Skeletal muscle satellite cell (primary cell): ENCODE results near the gene PSMB10.
A peak's percentile ranks its signal among the peaks of the same experiment; 100 is the strongest.
"Not testable (repeated sequence)": the region's sequence is repeated elsewhere in the genome, so short reads cannot be mapped to it uniquely, and the experiment has no call there.

ENCODE experiments used
- H3K27me3 ChIP-seq: 2 replicates; pipeline ENCODE4 v1.7.0; 2013; ENCODE audit warnings: low read length; ENCODE audit not compliant: control insufficient read depth, insufficient read depth
- H3K36me3 ChIP-seq: 2 replicates; pipeline ENCODE4 v1.7.0; 2013; ENCODE audit warnings: mild to moderate bottlenecking, control low read depth, low read length; ENCODE audit not compliant: insufficient read depth
- H3K4me1 ChIP-seq: 2 replicates; pipeline ENCODE4 v1.7.0; 2013; ENCODE audit warnings: low read length; ENCODE audit not compliant: control insufficient read depth, insufficient read depth
- H3K4me2 ChIP-seq: 2 replicates; pipeline ENCODE4 v1.7.0; 2013; ENCODE audit warnings: mild to moderate bottlenecking, low read length
- H3K4me3 ChIP-seq: 2 replicates; pipeline ENCODE4 v1.7.0; 2013; ENCODE audit warnings: low read length
- H3K9ac ChIP-seq: 2 replicates; pipeline ENCODE4 v1.7.0; 2013; ENCODE audit warnings: mild to moderate bottlenecking, low read depth, low read length, moderate library complexity
- H3K9me3 ChIP-seq: replicated peaks from 2 replicates; pipeline ENCODE4 v1.7.0; 2013; ENCODE audit warnings: mild to moderate bottlenecking, control low read depth, low read length

Gene PSMB10

DNA sequence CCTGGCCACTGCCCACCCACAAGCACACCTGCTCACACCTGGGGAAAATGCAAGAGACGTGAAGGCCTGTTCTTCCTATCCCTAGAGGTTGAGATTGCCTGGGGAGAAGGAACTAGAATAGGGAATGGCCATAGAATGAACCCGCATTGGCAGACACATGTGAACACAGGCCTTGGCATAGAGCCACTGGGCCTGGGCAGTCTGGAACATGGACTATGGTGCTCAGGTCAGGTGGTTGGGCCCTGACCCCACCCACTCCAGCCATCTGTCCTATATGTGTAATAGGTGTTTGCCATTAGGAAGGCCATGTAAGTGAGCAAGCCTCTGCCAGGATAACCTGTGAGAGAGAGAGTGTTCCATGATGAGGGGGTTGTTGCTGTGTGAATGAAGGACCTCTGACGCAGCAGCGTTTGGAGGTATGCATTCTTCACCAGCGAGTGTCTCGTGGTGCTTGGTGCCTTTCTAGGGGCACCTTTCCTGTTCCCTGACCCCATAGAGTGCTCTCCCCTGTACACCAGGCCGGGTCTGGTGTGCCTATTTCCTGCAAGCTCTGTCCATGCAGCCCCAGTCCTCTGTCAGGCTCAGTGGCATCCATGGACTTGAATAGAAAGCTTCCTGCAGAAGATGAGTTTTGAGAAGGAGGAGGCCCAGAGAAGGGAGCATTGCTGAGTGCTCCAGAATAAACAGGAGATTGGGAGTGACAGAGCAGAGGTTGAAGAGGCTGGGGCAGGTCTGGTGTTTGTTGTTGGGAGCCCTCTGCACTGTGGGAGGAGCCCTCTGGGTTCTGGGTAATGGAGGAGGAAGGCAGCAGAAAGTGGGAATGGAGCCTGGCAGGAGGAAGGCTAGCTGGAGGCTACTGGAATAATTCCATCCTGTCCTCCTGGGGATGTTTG lies 20.6 kb downstream of the PSMB10 start:
- Histone ChIP-seq H3K9me3 (no peaks in the 10 kb centered on the region), H3K4me2 (no peak overlapping the region), H3K27me3 (no peaks in the 10 kb centered on the region), H3K4me1 (peaks cover 17% of the 10 kb centered on the region), H3K9ac (no peak overlapping the region), H3K4me3 (no peak overlapping the region), H3K36me3 (peaks cover 13% of the 10 kb centered on the region)

DNA sequence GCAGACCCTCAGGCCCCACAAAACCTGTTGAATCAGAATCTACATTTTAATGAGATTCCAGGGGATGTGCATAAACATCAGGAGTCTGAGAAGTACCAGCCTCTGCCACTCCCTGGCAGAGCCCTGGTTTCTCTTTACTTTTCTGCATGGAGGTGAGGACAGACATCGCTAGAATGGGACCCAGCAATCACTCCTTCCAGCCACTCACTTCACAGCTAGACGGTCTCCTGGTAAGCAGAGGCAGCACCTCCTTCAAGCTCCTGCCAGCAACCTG lies 21.2 kb downstream of the PSMB10 start:
- not testable (repeated sequence) for H3K9me3 ChIP-seq, H3K9ac ChIP-seq, H3K4me3 ChIP-seq, H3K27me3 ChIP-seq, H3K4me2 ChIP-seq
- Histone ChIP-seq H3K36me3 (peaks cover 13% of the 10 kb centered on the region), H3K4me1 (peaks cover 17% of the 10 kb centered on the region)

DNA sequence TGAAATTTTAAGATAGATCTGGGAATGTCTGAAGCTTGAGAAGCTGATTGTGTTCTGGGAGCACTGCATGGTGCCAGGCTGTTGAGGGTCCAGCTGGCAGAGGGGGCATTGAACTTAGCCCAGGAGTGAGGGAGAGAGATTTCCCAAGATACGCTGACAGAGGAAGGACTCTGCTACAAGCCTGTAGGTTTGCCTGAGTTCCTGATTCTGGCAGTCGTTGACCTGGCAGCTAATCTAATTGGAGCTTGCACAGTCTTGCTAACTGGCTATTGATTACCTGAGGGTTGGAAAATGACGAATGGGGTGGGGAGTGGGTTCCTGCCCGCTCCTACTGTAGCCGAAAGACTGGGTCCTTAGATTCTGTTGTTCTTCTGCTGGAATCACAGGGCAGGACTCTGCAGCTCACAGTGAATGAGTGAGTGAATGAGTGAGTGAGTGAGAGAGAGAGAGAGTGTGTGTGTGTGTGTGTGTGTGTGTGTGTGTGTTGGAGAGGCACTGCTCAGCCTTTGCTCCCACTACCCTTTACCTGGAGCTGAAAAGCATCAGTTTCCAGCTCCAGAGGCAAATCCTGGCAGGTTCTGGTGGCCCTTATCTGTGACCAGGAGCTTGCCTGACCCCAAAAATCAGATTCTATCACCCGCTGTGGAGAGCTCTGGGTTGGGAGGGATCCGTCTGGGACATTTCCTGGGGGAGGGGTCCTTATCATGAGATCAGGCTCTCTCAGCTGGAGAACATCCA lies 21.7 kb downstream of the PSMB10 start:
- H3K4me2 ChIP-seq = no peak overlapping the region
- H3K9me3 ChIP-seq = no peaks in the 10 kb centered on the region
- H3K4me3 ChIP-seq = no peak overlapping the region
- H3K4me1 ChIP-seq = peaks cover 17% of the 10 kb centered on the region
- H3K9ac ChIP-seq = no peak overlapping the region
- H3K27me3 ChIP-seq = no peaks in the 10 kb centered on the region
- H3K36me3 ChIP-seq = peaks cover 13% of the 10 kb centered on the region

DNA sequence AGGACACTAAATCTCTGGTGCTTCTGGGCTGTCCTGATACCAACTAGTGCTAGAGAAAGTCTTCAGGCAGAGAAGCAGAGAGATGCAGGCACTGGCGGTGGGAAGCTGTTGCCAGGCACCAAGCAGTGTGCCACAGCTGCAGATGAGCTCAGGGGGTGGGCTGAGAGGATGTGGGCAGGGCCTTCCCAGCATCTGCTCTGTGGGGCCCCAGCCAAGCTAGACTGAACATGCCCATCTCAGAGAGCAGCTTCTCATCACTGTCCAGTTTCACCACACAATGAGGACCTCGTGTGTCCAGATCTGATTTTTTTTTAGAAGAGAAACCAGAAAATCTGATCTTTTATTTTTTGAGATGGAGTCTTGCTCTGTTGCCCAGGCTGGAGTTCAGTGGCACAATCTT lies 26.5 kb downstream of the PSMB10 start:
- Histone ChIP-seq H3K9ac (no peak overlapping the region), H3K27me3 (no peaks in the 10 kb centered on the region), H3K9me3 (no peaks in the 10 kb centered on the region), H3K36me3 (peaks cover 14% of the 10 kb centered on the region), H3K4me2 (no peak overlapping the region), H3K4me3 (no peak overlapping the region), H3K4me1 (no peaks in the 10 kb centered on the region)

DNA sequence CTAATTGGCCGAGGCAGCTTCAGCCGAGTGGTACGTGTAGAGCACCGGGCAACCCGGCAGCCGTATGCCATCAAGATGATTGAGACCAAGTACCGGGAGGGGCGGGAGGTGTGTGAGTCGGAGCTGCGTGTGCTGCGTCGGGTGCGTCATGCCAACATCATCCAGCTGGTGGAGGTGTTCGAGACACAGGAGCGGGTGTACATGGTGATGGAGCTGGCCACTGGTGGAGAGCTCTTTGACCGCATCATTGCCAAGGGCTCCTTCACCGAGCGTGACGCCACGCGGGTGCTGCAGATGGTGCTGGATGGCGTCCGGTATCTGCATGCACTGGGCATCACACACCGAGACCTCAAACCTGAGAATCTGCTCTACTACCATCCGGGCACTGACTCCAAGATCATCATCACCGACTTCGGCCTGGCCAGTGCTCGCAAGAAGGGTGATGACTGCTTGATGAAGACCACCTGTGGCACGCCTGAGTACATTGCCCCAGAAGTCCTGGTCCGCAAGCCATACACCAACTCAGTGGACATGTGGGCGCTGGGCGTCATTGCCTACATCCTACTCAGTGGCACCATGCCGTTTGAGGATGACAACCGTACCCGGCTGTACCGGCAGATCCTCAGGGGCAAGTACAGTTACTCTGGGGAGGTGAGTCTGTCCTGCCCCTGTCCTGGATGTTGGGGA lies 27.5 kb downstream of the PSMB10 start:
- H3K36me3 ChIP-seq = peaks cover 14% of the 10 kb centered on the region
- H3K9ac ChIP-seq = no peak overlapping the region
- no peak overlapping the region for H3K4me2 ChIP-seq
- H3K4me3 ChIP-seq = no peak overlapping the region
- H3K4me1 ChIP-seq = no peaks in the 10 kb centered on the region
- no peaks in the 10 kb centered on the region for H3K27me3 ChIP-seq
- H3K9me3 ChIP-seq = no peaks in the 10 kb centered on the region

DNA sequence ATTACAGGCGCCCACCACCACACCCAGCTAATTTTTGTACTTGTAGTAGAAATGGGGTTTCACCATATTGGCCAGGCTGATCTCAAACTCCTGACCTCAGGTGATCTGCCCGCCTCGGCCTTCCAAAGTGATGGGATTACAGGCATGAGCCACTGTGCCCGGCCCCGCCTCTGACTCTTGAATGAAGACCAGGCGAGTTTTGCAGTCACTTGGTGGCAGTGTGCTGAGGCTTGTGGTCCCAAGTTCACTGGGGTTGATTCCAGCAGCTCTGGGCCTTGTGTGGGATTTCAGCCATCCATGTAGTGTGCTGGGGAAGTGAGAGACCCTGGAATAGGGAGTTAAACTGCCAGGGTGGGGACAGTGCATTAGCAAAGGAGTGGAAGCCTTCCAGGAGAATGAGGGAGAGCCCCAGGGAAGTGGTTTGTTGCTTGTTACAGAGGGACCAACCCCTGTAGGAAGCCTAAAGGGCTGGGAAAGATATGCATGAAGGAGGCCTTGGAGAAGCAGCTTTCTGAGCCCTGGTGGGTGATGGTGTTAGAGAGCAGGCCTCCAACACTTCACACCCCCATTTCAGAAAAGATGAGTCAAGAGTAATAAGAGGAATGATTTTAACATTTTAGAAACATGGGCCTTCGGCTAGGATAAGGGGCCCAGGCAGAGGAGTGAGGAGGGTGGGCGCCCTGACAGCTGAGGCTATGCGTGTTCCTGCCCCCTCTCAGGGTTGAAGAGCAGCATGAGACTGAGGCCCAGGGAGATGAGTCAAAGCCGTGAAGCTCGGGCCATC lies 29.1 kb downstream of the PSMB10 start:
- Histone ChIP-seq H3K27me3 (no peaks in the 10 kb centered on the region), H3K36me3 (peaks cover 14% of the 10 kb centered on the region), H3K4me1 (no peaks in the 10 kb centered on the region), H3K4me2 (no peak overlapping the region), H3K9ac (no peak overlapping the region), H3K9me3 (no peaks in the 10 kb centered on the region), H3K4me3 (no peak overlapping the region)

DNA sequence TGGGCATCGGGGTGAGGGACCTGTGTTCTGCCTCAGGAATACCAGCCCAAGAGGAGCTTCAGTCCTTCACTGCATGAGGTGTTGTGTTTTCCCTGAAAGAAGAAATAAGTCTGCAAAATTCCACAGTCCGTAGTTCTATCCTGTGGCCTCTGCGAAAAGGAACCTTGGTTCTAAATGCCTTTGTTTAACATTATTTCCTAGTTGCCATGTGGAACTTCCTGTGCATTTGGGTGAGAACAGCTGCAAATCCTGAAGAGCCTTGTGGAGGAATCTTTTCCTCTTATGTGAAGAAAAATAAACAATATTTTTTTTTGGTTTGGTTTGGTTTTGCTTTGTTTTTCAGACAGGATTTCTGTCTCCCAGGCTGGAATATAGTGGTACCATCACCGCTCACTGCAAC lies 33.8 kb downstream of the PSMB10 start:
- H3K9ac ChIP-seq = no peak overlapping the region
- no peak overlapping the region for H3K4me3 ChIP-seq
- H3K36me3 ChIP-seq = no peaks in the 10 kb centered on the region
- no peaks in the 10 kb centered on the region for H3K27me3 ChIP-seq
- no peak overlapping the region for H3K4me2 ChIP-seq
- H3K4me1 ChIP-seq = no peaks in the 10 kb centered on the region
- no peaks in the 10 kb centered on the region for H3K9me3 ChIP-seq

DNA sequence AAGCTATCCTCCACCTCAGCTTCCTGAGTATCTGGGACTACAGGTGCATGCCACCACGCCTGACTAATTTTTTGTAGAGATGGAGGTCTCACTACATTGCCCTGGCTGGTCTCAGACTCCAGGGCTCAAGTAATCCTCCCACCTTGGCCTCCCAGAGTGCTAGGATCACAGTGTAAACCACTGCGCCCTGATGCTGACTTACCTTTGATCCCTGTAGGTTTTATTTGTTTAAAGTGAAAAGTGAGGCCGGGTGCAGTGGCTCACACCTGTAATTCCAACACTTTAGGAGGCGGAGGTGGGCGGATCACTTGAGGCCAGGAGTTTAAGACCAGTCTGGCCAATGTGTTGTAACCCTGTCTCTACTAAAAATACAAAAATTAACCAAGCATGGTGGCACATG lies 34.9 kb downstream of the PSMB10 start:
- Histone ChIP-seq H3K4me1 (no peaks in the 10 kb centered on the region), H3K4me2 (no peak overlapping the region), H3K27me3 (no peaks in the 10 kb centered on the region), H3K36me3 (no peaks in the 10 kb centered on the region), H3K4me3 (no peak overlapping the region), H3K9ac (no peak overlapping the region), H3K9me3 (no peaks in the 10 kb centered on the region)

DNA sequence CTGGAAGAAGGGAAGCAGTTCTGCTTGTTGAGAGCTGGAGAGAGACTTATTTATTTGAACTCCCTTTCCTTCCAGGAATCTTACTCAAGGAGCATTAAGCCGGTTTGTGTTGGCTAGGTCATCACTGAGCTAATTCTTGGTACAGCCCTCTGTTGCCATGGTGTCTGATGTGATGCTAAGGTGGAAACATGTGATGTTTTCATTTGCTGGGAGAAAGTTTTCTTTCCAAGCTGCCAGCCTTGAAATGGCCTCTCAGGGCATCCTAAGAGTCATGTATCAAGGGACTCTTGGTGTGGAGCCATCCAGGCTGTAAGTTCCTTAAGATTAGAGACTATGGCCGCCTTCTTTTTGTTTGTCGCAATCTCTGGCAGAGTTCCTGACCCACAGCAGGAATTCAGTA lies 39.4 kb downstream of the PSMB10 start:
- Histone ChIP-seq H3K27me3 (no peaks in the 10 kb centered on the region), H3K4me1 (peaks cover 12% of the 10 kb centered on the region), H3K9me3 (no peaks in the 10 kb centered on the region), H3K4me2 (no peak overlapping the region), H3K4me3 (no peak overlapping the region), H3K9ac (no peak overlapping the region), H3K36me3 (no peaks in the 10 kb centered on the region)

DNA sequence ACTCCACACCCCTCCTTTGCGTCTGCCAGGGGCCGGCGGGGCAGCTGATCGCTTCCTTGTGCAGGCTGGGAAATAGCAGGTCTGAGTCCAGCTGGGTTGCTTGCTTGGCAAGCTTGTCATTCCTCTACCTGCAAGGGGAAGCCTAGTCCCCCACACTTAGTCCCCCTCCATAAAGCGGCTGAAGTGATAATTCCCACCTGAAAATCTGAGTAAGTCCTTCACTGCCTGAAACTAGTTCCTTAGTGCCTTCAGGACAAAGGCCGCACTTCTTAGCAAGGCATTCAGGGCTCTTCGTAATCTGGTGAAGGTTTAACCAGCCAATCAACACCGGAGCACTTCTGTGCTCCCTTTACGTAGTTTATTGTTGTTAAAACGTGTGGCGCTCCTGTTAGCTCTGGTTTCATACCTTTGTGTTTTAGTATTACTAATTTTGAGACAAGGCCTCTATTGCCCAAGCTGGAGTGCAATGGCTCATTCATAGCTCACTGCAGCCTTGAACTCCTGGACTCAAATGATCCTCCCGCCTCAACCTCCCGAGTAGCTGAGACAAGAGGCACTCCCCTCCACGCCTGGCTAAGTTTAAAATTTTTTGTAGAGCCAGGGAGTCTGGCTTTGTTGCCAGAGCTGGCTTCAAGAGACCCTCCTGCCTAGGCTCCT lies 42.8 kb downstream of the PSMB10 start:
- Histone ChIP-seq H3K4me2 (peak overlapping the region; percentile 81), H3K27me3 (no peaks in the 10 kb centered on the region), H3K9me3 (no peaks in the 10 kb centered on the region), H3K9ac (peak overlapping the region; percentile 99), H3K4me1 (peaks cover 12% of the 10 kb centered on the region), H3K4me3 (peak overlapping the region; percentile 96), H3K36me3 (no peaks in the 10 kb centered on the region)
